ENCODE measurements around the gene BTG4. TPM values are rescaled to one million over a fixed set of nuclear protein-coding genes. Genes with fewer than 3 reads are reported as not detected.

BTG4 gene
- total RNA-seq, 1 donor from 2014 or later, result not detected

GRCh38 chr11:111452817-111453552, 59.2 kb downstream of the BTG4 start:
- no peak for DNase-seq

- no peak for DNase-seq
These were observed 60.0 kb downstream of the BTG4 start for GRCh38 chr11:111452146-111452545.

- no peak for DNase-seq
These were observed 61.5 kb downstream of the BTG4 start for GRCh38 chr11:111450480-111451320.

GRCh38 chr11:111449696-111450479, 62.3 kb downstream of the BTG4 start:
- DNase-seq, result no peak

GRCh38 chr11:111448831-111449557, 63.2 kb downstream of the BTG4 start:
- no peak for DNase-seq

GRCh38 chr11:111448414-111448813, 63.8 kb downstream of the BTG4 start:
- DNase-seq, result no peak

- DNase-seq, result no peak
These were observed 64.3 kb downstream of the BTG4 start for GRCh38 chr11:111447931-111448330.

- DNase-seq, result no peak
These were observed 65.1 kb downstream of the BTG4 start for GRCh38 chr11:111447112-111447471.

GRCh38 chr11:111446404-111447111, 65.6 kb downstream of the BTG4 start:
- peak; percentile 95 for DNase-seq

GRCh38 chr11:111445586-111445985, 66.6 kb downstream of the BTG4 start:
- DNase-seq, result peak; percentile 38

Other genes starting within 250 kb of the BTG4 start
- gene POU2AF3, start 213.8 kb downstream of the BTG4 start, total RNA-seq, result not detected in 2 replicates
- not detected in 2 replicates for gene POU2AF1, start 133.1 kb downstream of the BTG4 start, total RNA-seq
- gene HOATZ, start 2.4 kb upstream of the BTG4 start, total RNA-seq, result not detected in 2 replicates
- 71.8 and 91.7 TPM in 2 replicates for gene LAYN, start 28.3 kb upstream of the BTG4 start, total RNA-seq
- gene SIK2, start 90.1 kb upstream of the BTG4 start, total RNA-seq, result 12.8 and 13.2 TPM in 2 replicates

Data from dermis blood vessel endothelial cell (primary cell).